GM12878 (cell line): ENCODE data around the gene GNG13. TPM values are rescaled to one million over a fixed set of nuclear protein-coding genes. Genes with fewer than 3 reads are reported as not detected.

Experiments used
- ATAC-seq: fragments of 200-7000 bp; cut with Tn5 transposase; 3 replicates; pipeline ENCODE4 v1.9.1; 2020; ENCODE audit warnings: mild to moderate bottlenecking, moderate library complexity
- BruUV-seq: library from RNA; stranded (reverse); fragments of 400-500 nt; replicated peaks from 2 replicates; lab custom pipeline; 2021; lab: Mats Ljungman, UMichigan
- CTCF ChIA-PET: fragments of 300-600 bp; sonication (Branson Sonifier 250); formaldehyde crosslinking; extraction: SDS; loops from one replicate; lab custom pipeline; 2021; ENCODE audit warnings: inconsistent platforms; lab: Yijun Ruan, JAX
- POLR2A ChIA-PET: fragments of 350-600 bp; formaldehyde crosslinking; extraction: SDS; loops from one replicate; lab custom pipeline; 2021; ENCODE audit warnings: inconsistent platforms; lab: Charles Lee
- RAD21 ChIA-PET: fragments of 300-600 bp; sonication (Branson Sonifier 250); formaldehyde crosslinking; loops from one replicate; lab custom pipeline; 2023; ENCODE audit warnings: antibody characterized with exemption; ENCODE audit not compliant: unreplicated experiment; lab: Charles Lee
- SMC1A ChIA-PET: fragments of 300-600 bp; sonication (Branson Sonifier 250); formaldehyde crosslinking; loops from one replicate; lab custom pipeline; 2023; ENCODE audit not compliant: unreplicated experiment, uncharacterized antibody; lab: Charles Lee
- DNase-seq: peaks from one replicate; pipeline ENCODE4 v3.0.0-alpha.2; 2011; ENCODE audit warnings: low read depth, low spot score
- FAIRE-seq: peaks from 3 replicates; lab custom pipeline; 2011; peaks lifted over from hg19 to GRCh38; lab: Jason Lieb, UNC
- H2AFZ ChIP-seq: 2 replicates; pipeline ENCODE4 v1.6.0; 2011; ENCODE audit warnings: low read depth, low read length, control low read depth; ENCODE audit not compliant: control insufficient read depth
- H3K27ac ChIP-seq: 2 replicates; pipeline ENCODE4 v1.5.1; 2011; ENCODE audit warnings: control low read depth; ENCODE audit not compliant: control insufficient read depth, insufficient read depth
- H3K27me3 ChIP-seq, 2 experiments: replicated peaks in 1 of 2; 2 replicates each; pipeline versions ENCODE4 v1.6.0 to v1.6.1; 2011; ENCODE audit warnings: low read length in 1 of 2; ENCODE audit not compliant: control insufficient read depth in 2 of 2, insufficient read depth in 2 of 2
- H3K36me3 ChIP-seq, 2 experiments: 2 replicates each; pipeline ENCODE4 v1.5.1; 2011; ENCODE audit warnings: low read length in 1 of 2; ENCODE audit not compliant: control insufficient read depth in 2 of 2, insufficient read depth in 2 of 2
- H3K4me1 ChIP-seq: 2 replicates; pipeline ENCODE4 v1.6.1; 2011; ENCODE audit warnings: mild to moderate bottlenecking, low read length, moderate library complexity, mixed read lengths; ENCODE audit not compliant: control insufficient read depth, insufficient read depth
- H3K4me2 ChIP-seq: 2 replicates; pipeline ENCODE4 v1.6.0; 2011; ENCODE audit warnings: control low read depth; ENCODE audit not compliant: control insufficient read depth, insufficient read depth
- H3K4me3 ChIP-seq: fragments of 200-600 bp; sonication (generic); 2 replicates; pipeline ENCODE4 v1.5.1; 2016
- H3K79me2 ChIP-seq: 2 replicates; pipeline ENCODE4 v1.6.0; 2011; ENCODE audit warnings: low read length; ENCODE audit not compliant: control insufficient read depth, insufficient read depth
- H3K9ac ChIP-seq: 2 replicates; pipeline ENCODE4 v1.8.0; 2011; ENCODE audit warnings: low read length, control low read depth, mixed read lengths; ENCODE audit not compliant: control insufficient read depth, insufficient read depth
- H3K9me3 ChIP-seq: replicated peaks from 3 replicates; pipeline ENCODE4 v1.5.1; 2011; ENCODE audit warnings: mild to moderate bottlenecking, low read length; ENCODE audit not compliant: control insufficient read depth, insufficient read depth
- H4K20me1 ChIP-seq: 2 replicates; pipeline ENCODE4 v1.6.0; 2011; ENCODE audit not compliant: control insufficient read depth, insufficient read depth
- BCL11A ChIP-seq: IDR thresholded peaks from 2 replicates; pipeline ENCODE4 v1.6.1; 2011; ENCODE audit warnings: low read depth, low read length
- BHLHE40 ChIP-seq, 2 experiments: fragments of 450-650 bp in 1 of 2; IDR thresholded peaks; 2 replicates each; pipeline ENCODE4 v1.6.1; 2011 to 2017; ENCODE audit warnings: low read depth in 2 of 2, borderline replicate concordance in 1 of 2, improper control_type of control experiment in 1 of 2, low read length in 1 of 2, mild to moderate bottlenecking in 1 of 2
- CBFB ChIP-seq: IDR thresholded peaks from 2 replicates; pipeline ENCODE4 v1.6.1; 2016; ENCODE audit warnings: antibody characterized with exemption, low read depth
- CHD4 ChIP-seq: fragments of 200-600 bp; sonication (generic); IDR thresholded peaks from 2 replicates; pipeline ENCODE4 v1.6.1; 2016; ENCODE audit warnings: mild to moderate bottlenecking
- CREB1 ChIP-seq: IDR thresholded peaks from 2 replicates; pipeline ENCODE4 v1.6.1; 2012; ENCODE audit warnings: low read depth, mild to moderate bottlenecking, inconsistent platforms
- IKZF1 ChIP-seq: fragments of 450-650 bp; conservative IDR thresholded peaks from 2 replicates; pipeline ENCODE4 v1.6.1; 2017; ENCODE audit warnings: antibody characterized with exemption, mild to moderate bottlenecking
- KAT2A ChIP-seq: conservative IDR thresholded peaks from 2 replicates; pipeline ENCODE4 v1.6.1; 2011; ENCODE audit warnings: low read depth, low read length; ENCODE audit not compliant: control insufficient read depth
- LARP7 ChIP-seq: fragments of 450-650 bp; IDR thresholded peaks from 2 replicates; pipeline ENCODE4 v1.6.1; 2017; ENCODE audit warnings: mild to moderate bottlenecking
- RAD21 ChIP-seq: IDR thresholded peaks from 2 replicates; pipeline ENCODE4 v1.6.1; 2011; ENCODE audit warnings: mild to moderate bottlenecking, low read depth, low read length, moderate library complexity; ENCODE audit not compliant: insufficient read depth
- RUNX3 ChIP-seq: IDR thresholded peaks from 2 replicates; pipeline ENCODE4 v1.6.1; 2012; ENCODE audit warnings: low read length, inconsistent platforms
- SMC3 ChIP-seq: IDR thresholded peaks from 2 replicates; pipeline ENCODE4 v1.6.1; 2011; ENCODE audit warnings: low read length, improper control_type of control experiment, borderline replicate concordance
- SREBF1 ChIP-seq: IDR thresholded peaks from 2 replicates; pipeline ENCODE4 v1.6.1; 2012; ENCODE audit warnings: mild to moderate bottlenecking, low read length
- YY1 ChIP-seq: IDR thresholded peaks from 2 replicates; pipeline ENCODE4 v1.6.1; 2011; ENCODE audit warnings: low read depth, mild to moderate bottlenecking, low read length
- ZZZ3 ChIP-seq: IDR thresholded peaks from 2 replicates; pipeline ENCODE4 v1.6.1; 2011; ENCODE audit warnings: low read depth; ENCODE audit not compliant: control insufficient read depth, insufficient read length
- WGBS: methylation state at CpG from one replicate; pipeline ENCODE4 v1.1.6; 2016; ENCODE audit warnings: low lambda C conversion rate; ENCODE audit not compliant: insufficient replicate concordance, insufficient coverage; ENCODE audit errors: missing lambda C conversion rate; 5-methylcytosine and 5-hydroxymethylcytosine counted together
- in situ Hi-C: fragments of 300-500 bp; cut with MboI; formaldehyde crosslinking; loops from 9 replicates; pipeline ENCODE4 v1.14.3; 2018; ENCODE audit warnings: mixed read lengths
- intact Hi-C: fragments of 100-400 bp; cut with micrococcal nuclease; formaldehyde crosslinking; loops from one replicate; pipeline ENCODE4 v1.14.2; 2022; ENCODE audit not compliant: unreplicated experiment
- polyA plus RNA-seq, 11 experiments: library from polyadenylated mRNA; depleted of rRNA in 4 of 11; unstranded in 6 of 11; stranded (reverse) in 5 of 11; fragments of >200 nt; fragmentation: Nextera tagmentation in 4 of 11; fragmentation: Illumina TruSeq in 1 of 11; extraction: Ambion mirVana in 4 of 11; extraction: Trizol in 1 of 11; gene quantifications; 1 replicate in 1 of 11; 2 replicates in 10 of 11; pipeline versions ENCODE4 v1.2.1 to v1.2.3, GENCODE V29; 2011 to 2016; ENCODE audit warnings: inconsistent platforms in 2 of 11, missing spikeins in 2 of 11, low read depth in 1 of 11
- total RNA-seq, 4 experiments: library from RNA; depleted of rRNA in 3 of 4; stranded (reverse); fragments of >200 nt in 3 of 4; fragmentation: Illumina TruSeq in 1 of 4; extraction: Trizol in 1 of 4; gene quantifications; 2 replicates each; pipeline versions ENCODE4 v1.2.1 to v1.2.3, GENCODE V29; 2013 to 2021
- TF ChIP-seq, protein P1 (sequence below), 3 experiments: IDR thresholded peaks in 2 of 3; conservative IDR thresholded peaks in 1 of 3; 2 replicates each; pipeline ENCODE4 v1.5.1; 2011; ENCODE audit warnings: low read depth in 3 of 3, low read length in 3 of 3, mild to moderate bottlenecking in 3 of 3, control low read depth in 2 of 3, moderate library complexity in 2 of 3, inconsistent platforms in 1 of 3, mixed read lengths in 1 of 3; ENCODE audit not compliant: control insufficient read depth in 2 of 3, insufficient read depth in 1 of 3; ENCODE audit errors: extremely low read depth in 1 of 3
- TF ChIP-seq, protein P2 (sequence below): fragments of 450-650 bp; IDR thresholded peaks from 2 replicates; pipeline ENCODE4 v1.6.1; 2017; ENCODE audit warnings: mild to moderate bottlenecking
- TF ChIP-seq, protein P3 (sequence below): fragments of 450-650 bp; IDR thresholded peaks from 2 replicates; pipeline ENCODE4 v1.6.1; 2017; ENCODE audit warnings: mild to moderate bottlenecking, low read depth, inconsistent platforms; ENCODE audit not compliant: poor library complexity, severe bottlenecking

The GNG13 gene
- total and polyA plus RNA-seq, 10 of the 15 experiments (the other 5 are each of a cell fraction or from before 2014, with no cell fraction given), result not detected

DNA sequence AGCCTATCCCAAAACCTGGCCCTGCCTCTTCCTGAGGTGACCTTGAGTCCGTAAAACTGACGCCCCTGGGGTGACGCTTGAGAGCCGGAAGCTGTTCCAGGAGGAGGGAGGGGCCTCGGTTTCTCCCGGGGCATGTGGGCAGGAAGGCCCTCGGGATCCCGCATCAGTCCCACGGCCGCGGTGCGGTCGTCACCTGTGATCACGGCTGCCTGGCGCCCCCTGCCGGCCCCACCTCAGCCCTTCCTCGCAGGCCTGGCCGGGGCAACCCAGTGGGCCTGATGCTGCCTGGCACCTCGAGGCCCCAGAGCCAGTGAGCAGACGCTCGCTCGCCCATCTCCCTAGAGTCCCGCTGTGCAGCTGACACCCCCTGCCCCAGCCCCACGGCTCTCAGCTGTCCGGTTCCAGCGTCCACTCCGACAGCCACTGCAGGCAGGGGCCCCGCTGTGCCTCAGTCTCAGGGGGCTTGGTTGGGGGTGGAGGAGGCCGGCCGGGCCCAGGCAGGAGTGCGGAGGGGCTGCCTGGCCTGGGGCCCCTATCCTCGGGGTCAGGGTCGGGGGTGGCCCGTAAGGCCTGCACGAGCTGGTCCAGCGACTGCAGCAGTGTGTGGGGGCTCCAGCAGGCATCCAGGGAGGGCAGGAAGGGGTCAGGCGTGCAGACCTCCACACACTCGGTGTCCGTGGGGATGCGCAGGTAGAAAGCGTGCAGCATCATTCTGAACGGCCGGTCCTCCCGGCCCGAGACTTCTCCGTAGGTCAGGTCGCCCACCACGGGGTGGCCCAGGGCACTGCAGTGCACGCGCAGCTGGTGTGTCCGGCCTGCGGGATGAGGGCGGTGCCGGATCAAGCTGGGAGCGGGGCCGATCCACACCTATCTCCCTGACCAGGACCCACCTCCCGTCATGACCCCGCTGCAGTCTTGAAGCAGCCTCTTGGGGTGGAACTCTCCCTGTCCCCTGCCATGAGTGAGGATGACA is 14.7 kb downstream of the GNG13 start:
- no peaks in the 10 kb centered on the region for H3K9me3 ChIP-seq
- ChIA-PET CTCF (interaction anchor here (1.0 to 5.2 kb wide), 9 partner anchors 41 to 96 kb away, joined by 3 to 32 read pairs (median 5); partner anchors contain the start of genes ANTKMT, METRN and WDR24), RAD21 (interaction anchor here (1.2 kb wide), 1 partner anchor 71 kb away, joined by 5 read pairs; the partner anchor contains the start of gene METRN), SMC1A (interaction anchor here (2.5 kb wide), 1 partner anchor 73 kb away, joined by 12 read pairs; no protein-coding TSS in a partner anchor), POLR2A (no interaction called here)
- peaks cover 0 to 9% of the 10 kb centered on the region in 2 experiments; a peak in 2 of 4 replicates for H3K36me3 ChIP-seq
- intact Hi-C loops, result loop anchor here (1.0 to 5.0 kb wide), 2 partner anchors 44 to 75 kb away; partner anchors contain the start of gene CIAO3
- BruUV-seq, result no TSS peak
- no peak overlapping the region; the same call in 1 of the 2 replicates for H3K4me2 ChIP-seq
- WGBS, result 62% methylated on average over 52 of the region's 58 CpGs
- H4K20me1 ChIP-seq, result no peaks in the 10 kb centered on the region
- no peak overlapping the region for H3K4me3 ChIP-seq
- peaks cover 24% of the 10 kb centered on the region for H3K79me2 ChIP-seq
- H3K9ac ChIP-seq, result no peak overlapping the region
- H3K27ac ChIP-seq, result no peak overlapping the region
- no peak for DNase-seq
- H3K4me1 ChIP-seq, result peaks cover 9% of the 10 kb centered on the region
- peak; percentile 58 for ATAC-seq
- H2AFZ ChIP-seq, result no peak overlapping the region
- in situ Hi-C loops, result loop anchor here (5.0 kb wide), 2 partner anchors 44 to 74 kb away; partner anchors contain the start of gene CIAO3
- no peaks in the 10 kb centered on the region for H3K27me3 ChIP-seq
- FAIRE-seq, result no peak
- TF ChIP-seq CREB1, result no peak
- TF ChIP-seq LARP7, result no peak
- TF ChIP-seq SMC3, result peak; percentile 80
- no peak for TF ChIP-seq KAT2A
- no peak for TF ChIP-seq ZZZ3
- TF ChIP-seq, protein P1, sequence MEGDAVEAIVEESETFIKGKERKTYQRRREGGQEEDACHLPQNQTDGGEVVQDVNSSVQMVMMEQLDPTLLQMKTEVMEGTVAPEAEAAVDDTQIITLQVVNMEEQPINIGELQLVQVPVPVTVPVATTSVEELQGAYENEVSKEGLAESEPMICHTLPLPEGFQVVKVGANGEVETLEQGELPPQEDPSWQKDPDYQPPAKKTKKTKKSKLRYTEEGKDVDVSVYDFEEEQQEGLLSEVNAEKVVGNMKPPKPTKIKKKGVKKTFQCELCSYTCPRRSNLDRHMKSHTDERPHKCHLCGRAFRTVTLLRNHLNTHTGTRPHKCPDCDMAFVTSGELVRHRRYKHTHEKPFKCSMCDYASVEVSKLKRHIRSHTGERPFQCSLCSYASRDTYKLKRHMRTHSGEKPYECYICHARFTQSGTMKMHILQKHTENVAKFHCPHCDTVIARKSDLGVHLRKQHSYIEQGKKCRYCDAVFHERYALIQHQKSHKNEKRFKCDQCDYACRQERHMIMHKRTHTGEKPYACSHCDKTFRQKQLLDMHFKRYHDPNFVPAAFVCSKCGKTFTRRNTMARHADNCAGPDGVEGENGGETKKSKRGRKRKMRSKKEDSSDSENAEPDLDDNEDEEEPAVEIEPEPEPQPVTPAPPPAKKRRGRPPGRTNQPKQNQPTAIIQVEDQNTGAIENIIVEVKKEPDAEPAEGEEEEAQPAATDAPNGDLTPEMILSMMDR (IDR thresholded peaks at IDR 0.05 in 2 of 3, conservative IDR thresholded peaks at IDR 0.05 in 1 of 3; ENCODE audit: control insufficient read depth in 2 of 3, extremely low read depth in 1 of 3, insufficient read depth in 1 of 3, low read depth in 3 of 3, low read length in 3 of 3), result peak; percentile 60 to 80 (median 74)
- TF ChIP-seq, protein P2, sequence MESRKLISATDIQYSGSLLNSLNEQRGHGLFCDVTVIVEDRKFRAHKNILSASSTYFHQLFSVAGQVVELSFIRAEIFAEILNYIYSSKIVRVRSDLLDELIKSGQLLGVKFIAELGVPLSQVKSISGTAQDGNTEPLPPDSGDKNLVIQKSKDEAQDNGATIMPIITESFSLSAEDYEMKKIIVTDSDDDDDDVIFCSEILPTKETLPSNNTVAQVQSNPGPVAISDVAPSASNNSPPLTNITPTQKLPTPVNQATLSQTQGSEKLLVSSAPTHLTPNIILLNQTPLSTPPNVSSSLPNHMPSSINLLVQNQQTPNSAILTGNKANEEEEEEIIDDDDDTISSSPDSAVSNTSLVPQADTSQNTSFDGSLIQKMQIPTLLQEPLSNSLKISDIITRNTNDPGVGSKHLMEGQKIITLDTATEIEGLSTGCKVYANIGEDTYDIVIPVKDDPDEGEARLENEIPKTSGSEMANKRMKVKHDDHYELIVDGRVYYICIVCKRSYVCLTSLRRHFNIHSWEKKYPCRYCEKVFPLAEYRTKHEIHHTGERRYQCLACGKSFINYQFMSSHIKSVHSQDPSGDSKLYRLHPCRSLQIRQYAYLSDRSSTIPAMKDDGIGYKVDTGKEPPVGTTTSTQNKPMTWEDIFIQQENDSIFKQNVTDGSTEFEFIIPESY, result peak; percentile 89; the same call in 1 of the 2 replicates
- peak; percentile 70 for TF ChIP-seq RAD21
- TF ChIP-seq BCL11A, result no peak
- TF ChIP-seq BHLHE40 (IDR thresholded peaks at IDR 0.05; ENCODE audit: borderline replicate concordance in 1 of 2, low read depth in 2 of 2, low read length in 1 of 2), result peak in 1 of 2 experiments; percentile 16; a peak in 1 of 4 replicates
- TF ChIP-seq IKZF1, result peak; percentile 41; the same call in 1 of the 2 replicates
- TF ChIP-seq, protein P3, sequence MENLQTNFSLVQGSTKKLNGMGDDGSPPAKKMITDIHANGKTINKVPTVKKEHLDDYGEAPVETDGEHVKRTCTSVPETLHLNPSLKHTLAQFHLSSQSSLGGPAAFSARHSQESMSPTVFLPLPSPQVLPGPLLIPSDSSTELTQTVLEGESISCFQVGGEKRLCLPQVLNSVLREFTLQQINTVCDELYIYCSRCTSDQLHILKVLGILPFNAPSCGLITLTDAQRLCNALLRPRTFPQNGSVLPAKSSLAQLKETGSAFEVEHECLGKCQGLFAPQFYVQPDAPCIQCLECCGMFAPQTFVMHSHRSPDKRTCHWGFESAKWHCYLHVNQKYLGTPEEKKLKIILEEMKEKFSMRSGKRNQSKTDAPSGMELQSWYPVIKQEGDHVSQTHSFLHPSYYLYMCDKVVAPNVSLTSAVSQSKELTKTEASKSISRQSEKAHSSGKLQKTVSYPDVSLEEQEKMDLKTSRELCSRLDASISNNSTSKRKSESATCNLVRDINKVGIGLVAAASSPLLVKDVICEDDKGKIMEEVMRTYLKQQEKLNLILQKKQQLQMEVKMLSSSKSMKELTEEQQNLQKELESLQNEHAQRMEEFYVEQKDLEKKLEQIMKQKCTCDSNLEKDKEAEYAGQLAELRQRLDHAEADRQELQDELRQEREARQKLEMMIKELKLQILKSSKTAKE, result no peak
- no peak for TF ChIP-seq SREBF1
- TF ChIP-seq YY1, result 0 out of 2 replicates have a peak, but pooled peaks have one; percentile 49
- TF ChIP-seq CHD4, result no peak
- TF ChIP-seq CBFB, result no peak
- peak; percentile 55 for TF ChIP-seq RUNX3
